Trophoblast cell (in vitro differentiated cells and primary cell): ENCODE results near the gene DCP1A.

Source experiments
- DNase-seq, 2 donors: peaks; one replicate each; pipeline ENCODE4 v3.0.0-alpha.2; 2016
- H2AFZ ChIP-seq: 2 replicates; pipeline ENCODE4 v1.6.1; 2013; ENCODE audit warnings: low read length, moderate library complexity, mild to moderate bottlenecking; ENCODE audit not compliant: insufficient read depth, poor library complexity
- H2AK5ac ChIP-seq: 2 replicates; pipeline ENCODE4 v1.6.1; 2013; ENCODE audit warnings: mild to moderate bottlenecking, low read length
- H2BK120ac ChIP-seq: 2 replicates; pipeline ENCODE4 v1.6.1; 2013; ENCODE audit warnings: low read length, mild to moderate bottlenecking, moderate library complexity; ENCODE audit not compliant: insufficient read depth, poor library complexity
- H2BK12ac ChIP-seq: 2 replicates; pipeline ENCODE4 v1.6.1; 2013; ENCODE audit warnings: mild to moderate bottlenecking, low read length, moderate library complexity
- H2BK5ac ChIP-seq: 2 replicates; pipeline ENCODE4 v1.6.1; 2013; ENCODE audit warnings: low read length, low read depth, moderate library complexity, mild to moderate bottlenecking; ENCODE audit not compliant: poor library complexity
- H3K14ac ChIP-seq: 2 replicates; pipeline ENCODE4 v1.6.1; 2013; ENCODE audit warnings: mild to moderate bottlenecking, low read length
- H3K18ac ChIP-seq: 2 replicates; pipeline ENCODE4 v1.6.1; 2013; ENCODE audit warnings: mild to moderate bottlenecking, low read length
- H3K23ac ChIP-seq: 2 replicates; pipeline ENCODE4 v1.6.1; 2013; ENCODE audit warnings: low read length
- H3K27ac ChIP-seq: 2 replicates; pipeline ENCODE4 v1.5.1; 2013; ENCODE audit warnings: low read depth, mild to moderate bottlenecking, inconsistent platforms, low read length, moderate library complexity
- H3K27me3 ChIP-seq: 2 replicates; pipeline ENCODE4 v1.6.1; 2013; ENCODE audit warnings: inconsistent platforms, mild to moderate bottlenecking, low read length, moderate library complexity; ENCODE audit not compliant: insufficient read depth
- H3K36me3 ChIP-seq, 2 experiments: 1 replicate in 1 of 2; 2 replicates in 1 of 2; pipeline ENCODE4 v1.6.1; 2013; ENCODE audit warnings: low read length in 2 of 2, mild to moderate bottlenecking in 2 of 2, moderate library complexity in 1 of 2; ENCODE audit not compliant: insufficient read depth in 2 of 2, control insufficient read depth in 1 of 2
- H3K4ac ChIP-seq: 2 replicates; pipeline ENCODE4 v1.6.1; 2013; ENCODE audit warnings: low read depth, mild to moderate bottlenecking, low read length, moderate library complexity
- H3K4me1 ChIP-seq, 2 experiments: 1 replicate in 1 of 2; 2 replicates in 1 of 2; pipeline ENCODE4 v1.6.1; 2013; ENCODE audit warnings: low read length in 2 of 2, mild to moderate bottlenecking in 2 of 2, moderate library complexity in 1 of 2; ENCODE audit not compliant: insufficient read depth in 2 of 2, control insufficient read depth in 1 of 2
- H3K4me2 ChIP-seq: 2 replicates; pipeline ENCODE4 v1.6.1; 2013; ENCODE audit warnings: inconsistent platforms, mild to moderate bottlenecking, low read length, moderate library complexity
- H3K4me3 ChIP-seq: 2 replicates; pipeline ENCODE4 v1.5.1; 2013; ENCODE audit warnings: mild to moderate bottlenecking, low read depth, low read length, inconsistent platforms
- H3K79me1 ChIP-seq: one replicate; pipeline ENCODE4 v1.6.1; 2013; ENCODE audit warnings: low read length
- H3K79me2 ChIP-seq: 2 replicates; pipeline ENCODE4 v1.6.1; 2013; ENCODE audit warnings: low read length, mild to moderate bottlenecking; ENCODE audit not compliant: control insufficient read depth, insufficient read depth, poor library complexity
- H3K9ac ChIP-seq: 2 replicates; pipeline ENCODE4 v1.6.1; 2013; ENCODE audit warnings: mild to moderate bottlenecking, low read length
- H3K9me3 ChIP-seq: 2 replicates; pipeline ENCODE4 v1.6.1; 2013; ENCODE audit warnings: low read depth, mild to moderate bottlenecking, control low read depth, inconsistent platforms, low read length; ENCODE audit not compliant: insufficient read depth
- H4K12ac ChIP-seq: 2 replicates; pipeline ENCODE4 v1.6.1; 2013; ENCODE audit warnings: low read depth, mild to moderate bottlenecking, low read length, moderate library complexity
- H4K8ac ChIP-seq: 2 replicates; pipeline ENCODE4 v1.6.1; 2013; ENCODE audit warnings: low read depth, mild to moderate bottlenecking, low read length, moderate library complexity
- H4K91ac ChIP-seq: one replicate; pipeline ENCODE4 v1.6.1; 2013; ENCODE audit warnings: low read depth, mild to moderate bottlenecking, low read length, moderate library complexity
- WGBS: extraction: QIAGEN DNeasy Blood & Tissue Kit; methylation state at CpG from one replicate; pipeline ENCODE4 v1.1.7; 2013; ENCODE audit warnings: missing lambda C conversion rate; ENCODE audit not compliant: insufficient read length, insufficient coverage; ENCODE audit errors: extremely low coverage; 5-methylcytosine and 5-hydroxymethylcytosine counted together

Gene DCP1A

DNA sequence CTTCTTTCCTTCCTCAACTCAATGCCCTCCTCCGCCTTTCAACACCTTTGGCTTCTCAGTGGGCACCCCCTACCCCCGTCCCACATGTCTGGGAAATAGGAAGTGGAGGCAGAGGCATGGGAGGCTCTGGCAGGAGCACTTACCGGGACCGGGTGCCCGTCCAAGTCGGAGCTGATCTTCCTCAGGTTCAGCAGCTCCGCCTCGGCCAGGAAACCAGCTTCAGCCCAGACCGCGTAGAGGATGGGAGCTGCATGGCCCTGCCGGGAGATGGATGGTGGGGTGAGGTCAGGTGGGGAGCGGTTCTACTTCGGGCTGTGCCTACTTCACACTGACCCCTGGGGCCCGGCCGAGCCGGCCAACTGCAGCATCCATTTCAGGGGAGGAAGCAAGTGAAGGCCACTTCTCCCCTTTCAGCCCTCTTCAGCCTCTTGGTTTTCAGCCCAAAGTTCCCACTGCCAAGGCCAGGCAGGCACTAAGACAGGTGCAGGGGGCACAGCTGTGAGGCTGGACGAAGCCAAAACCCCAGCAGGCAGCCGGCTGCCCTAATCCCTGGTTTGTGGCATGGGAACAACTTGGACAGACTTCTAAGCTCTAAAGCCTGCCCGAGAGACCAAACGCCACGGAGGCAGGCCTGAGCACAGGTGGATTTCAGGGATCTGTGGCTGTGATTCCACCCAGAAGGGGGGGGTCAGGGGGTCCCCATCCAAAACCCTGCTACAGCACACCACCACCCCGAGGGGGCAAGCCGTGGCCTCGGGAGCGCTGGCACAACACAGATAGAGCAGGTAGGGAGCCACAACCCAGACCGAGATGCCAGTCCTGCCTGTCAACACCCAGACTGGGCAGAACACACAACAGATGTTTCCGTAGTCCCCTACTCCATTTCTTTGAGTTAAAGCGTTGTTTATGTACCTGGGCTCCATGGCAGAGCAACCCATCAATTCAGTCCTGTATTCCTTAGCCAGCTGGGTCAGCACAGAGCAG is 106.1 kb downstream of the DCP1A start:
- peak overlapping the region; percentile 54 for H3K18ac ChIP-seq
- H2BK12ac ChIP-seq = no peak overlapping the region
- no peak overlapping the region for H3K4me3 ChIP-seq
- H2BK5ac ChIP-seq = no peak overlapping the region
- no peak overlapping the region for H4K12ac ChIP-seq
- peak overlapping the region; percentile 71 for H3K4ac ChIP-seq
- H3K9ac ChIP-seq = no peak overlapping the region
- no peak overlapping the region for H4K8ac ChIP-seq
- WGBS = no CpG with 5 or more reads among the region's 28 CpGs
- H2AK5ac ChIP-seq = no peak overlapping the region
- H3K4me2 ChIP-seq = no peak overlapping the region
- no peaks in the 10 kb centered on the region for H3K9me3 ChIP-seq
- no peak overlapping the region for H3K27ac ChIP-seq
- no peak for DNase-seq
- H3K14ac ChIP-seq = no peak overlapping the region
- peaks cover 34% of the 10 kb centered on the region for H3K79me2 ChIP-seq
- no peaks in the 10 kb centered on the region for H3K27me3 ChIP-seq
- H2AFZ ChIP-seq = no peak overlapping the region
- no peak overlapping the region for H2BK120ac ChIP-seq
- H3K4me1 ChIP-seq = peaks cover 42 to 44% of the 10 kb centered on the region in 2 experiments
- peaks cover 7% of the 10 kb centered on the region for H3K79me1 ChIP-seq
- H3K23ac ChIP-seq = no peak overlapping the region
- H3K36me3 ChIP-seq = peaks cover 60 to 64% of the 10 kb centered on the region in 2 experiments
- no peak overlapping the region for H4K91ac ChIP-seq

DNA sequence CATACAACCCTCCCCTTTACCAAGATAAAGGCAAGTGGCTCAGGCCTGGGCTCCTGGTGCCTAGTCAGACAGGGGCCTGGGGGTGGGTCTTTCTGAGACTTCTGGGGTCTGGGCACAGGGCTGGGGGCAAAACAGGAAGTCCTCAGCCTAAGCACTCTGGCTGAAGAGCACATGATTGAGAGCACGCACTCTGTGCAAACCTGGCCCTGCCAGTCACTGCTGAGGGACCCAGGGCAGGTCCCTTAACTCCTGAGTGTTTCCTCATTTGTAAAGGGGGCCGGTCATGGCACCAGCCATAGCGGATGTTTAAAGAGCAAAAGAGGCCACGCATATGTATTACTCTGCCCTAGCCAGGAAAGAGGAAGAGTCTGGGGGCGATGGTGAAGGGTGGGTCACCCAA is 107.5 kb downstream of the DCP1A start:
- Histone ChIP-seq H2BK120ac (no peak overlapping the region), H3K9ac (no peak overlapping the region), H2AFZ (no peak overlapping the region), H4K8ac (no peak overlapping the region), H3K27ac (peak overlapping the region; percentile 20), H3K14ac (no peak overlapping the region), H3K27me3 (no peaks in the 10 kb centered on the region), H3K18ac (peak overlapping the region; percentile 16), H3K4ac (no peak overlapping the region), H2AK5ac (no peak overlapping the region), H3K36me3 (peaks cover 69 to 78% of the 10 kb centered on the region in 2 experiments), H3K79me1 (peaks cover 17% of the 10 kb centered on the region), H4K12ac (no peak overlapping the region), H2BK5ac (no peak overlapping the region), H3K4me2 (no peak overlapping the region), H3K9me3 (no peaks in the 10 kb centered on the region), H4K91ac (no peak overlapping the region), H3K23ac (no peak overlapping the region), H2BK12ac (no peak overlapping the region), H3K79me2 (peaks cover 32% of the 10 kb centered on the region), H3K4me3 (no peak overlapping the region), H3K4me1 (peaks cover 50 to 53% of the 10 kb centered on the region in 2 experiments)
- DNase-seq = no peak
- no CpG with 5 or more reads among the region's 5 CpGs for WGBS

DNA sequence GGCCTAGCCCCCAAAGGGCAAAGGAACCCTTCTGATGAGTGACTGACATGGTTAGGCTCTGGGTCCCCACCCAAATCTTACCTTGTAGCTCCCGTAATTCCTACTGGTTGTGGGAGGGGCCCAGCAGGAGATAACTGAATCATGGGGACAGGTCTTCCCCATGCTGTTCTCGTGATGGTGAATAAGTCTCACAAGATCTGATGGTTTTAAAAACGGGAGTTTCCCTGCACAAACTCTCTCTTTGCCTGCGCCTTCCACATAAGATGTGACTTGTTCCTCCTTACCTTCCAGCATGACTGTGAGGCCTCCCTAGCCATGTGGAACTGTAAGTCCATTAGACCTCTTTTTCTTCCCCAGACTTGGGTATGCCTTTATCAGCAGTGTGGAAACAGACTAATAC is 108.5 kb downstream of the DCP1A start:
- Histone ChIP-seq H3K23ac (no peak overlapping the region), H3K79me2 (peaks cover 24% of the 10 kb centered on the region), H4K12ac (peak overlapping the region; percentile 38), H3K9ac (no peak overlapping the region), H3K14ac (peak overlapping the region; percentile 50), H4K91ac (peak overlapping the region; percentile 61), H2AFZ (no peak overlapping the region), H2BK120ac (peak overlapping the region; percentile 7), H3K4me1 (peaks cover 44 to 46% of the 10 kb centered on the region in 2 experiments), H3K27me3 (no peaks in the 10 kb centered on the region), H3K4me2 (no peak overlapping the region), H2BK12ac (peak overlapping the region; percentile 68), H3K4me3 (no peak overlapping the region), H2AK5ac (peak overlapping the region; percentile 47), H3K27ac (peak overlapping the region; percentile 28), H3K9me3 (no peaks in the 10 kb centered on the region), H3K18ac (peak overlapping the region; percentile 74), H3K79me1 (peaks cover 17% of the 10 kb centered on the region), H3K36me3 (peaks cover 72 to 80% of the 10 kb centered on the region in 2 experiments), H3K4ac (peak overlapping the region; percentile 34), H2BK5ac (peak overlapping the region; percentile 65), H4K8ac (peak overlapping the region; percentile 47)
- no peak for DNase-seq
- no CpG with 5 or more reads among the region's 4 CpGs for WGBS

DNA sequence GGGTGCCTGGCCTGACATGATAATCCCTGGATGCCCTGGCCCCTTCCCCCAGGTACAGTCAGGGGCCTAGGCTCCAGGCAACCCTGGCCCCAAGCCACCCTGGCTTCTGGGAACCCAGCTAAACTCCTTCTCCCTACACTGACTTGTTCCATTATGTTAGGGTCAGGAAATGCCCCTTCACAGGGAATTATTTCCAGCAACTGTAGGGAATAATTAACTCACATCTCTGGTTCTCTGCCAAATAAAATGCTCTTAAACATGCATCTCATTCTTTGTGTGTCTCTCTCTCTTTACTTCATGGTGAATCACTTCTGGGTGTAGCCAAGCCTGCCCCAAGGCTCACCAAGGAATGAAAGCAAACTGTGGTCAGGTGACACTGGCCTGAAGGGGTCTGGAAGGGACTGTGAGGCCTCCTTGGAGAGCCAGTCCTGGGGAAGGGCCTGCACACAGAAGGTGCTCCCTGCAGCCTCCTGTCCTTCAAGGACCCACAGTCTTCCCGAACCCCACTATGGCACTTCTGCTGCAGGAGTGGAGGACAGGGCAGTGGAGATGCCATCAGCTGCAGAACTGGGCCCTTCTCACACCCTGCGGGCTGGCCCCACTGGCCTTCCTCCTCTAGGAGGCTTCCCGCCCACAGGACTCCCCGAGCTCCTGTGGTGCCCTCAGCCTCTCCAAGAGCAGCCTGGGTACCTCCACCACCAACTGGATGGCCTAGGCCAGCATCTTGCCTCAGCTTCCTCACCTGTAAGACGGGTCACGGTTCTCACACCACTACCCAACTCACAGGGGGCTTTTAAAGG is 109.1 kb downstream of the DCP1A start:
- Histone ChIP-seq H2AK5ac (peak overlapping the region; percentile 47), H3K36me3 (peaks cover 73 to 81% of the 10 kb centered on the region in 2 experiments), H4K91ac (peak overlapping the region; percentile 61), H3K79me1 (peaks cover 17% of the 10 kb centered on the region), H3K23ac (no peak overlapping the region), H2AFZ (peak overlapping the region; percentile 18), H3K27ac (peak overlapping the region; percentile 40), H3K4me3 (no peak overlapping the region), H2BK12ac (peak overlapping the region; percentile 68), H3K9ac (no peak overlapping the region), H3K9me3 (no peaks in the 10 kb centered on the region), H2BK5ac (peak overlapping the region; percentile 65), H3K4me2 (no peak overlapping the region), H3K18ac (peak overlapping the region; percentile 74), H4K12ac (peak overlapping the region; percentile 38), H4K8ac (peak overlapping the region; percentile 47), H3K27me3 (no peaks in the 10 kb centered on the region), H3K79me2 (peaks cover 19% of the 10 kb centered on the region), H2BK120ac (peak overlapping the region; percentile 7), H3K4me1 (peaks cover 37 to 39% of the 10 kb centered on the region in 2 experiments), H3K14ac (peak overlapping the region; percentile 50), H3K4ac (peak overlapping the region; percentile 34)
- peak; percentile 20 to 35 for DNase-seq
- WGBS = no CpG with 5 or more reads among the region's 6 CpGs
